CD4-positive, alpha-beta T cell (primary cell): ENCODE data around the gene PRKAG1. TPM values are rescaled to one million over a fixed set of nuclear protein-coding genes. Genes with fewer than 3 reads are reported as not detected.

Source experiments
- ATAC-seq: fragments of 200-7000 bp; cut with Tn5 transposase; one replicate; pipeline ENCODE4 v1.10.0; 2022; ENCODE audit warnings: mild to moderate bottlenecking; ENCODE audit not compliant: poor library complexity
- CTCF ChIA-PET: fragments of 350-600 bp; sonication (Branson Sonifier 250); formaldehyde crosslinking; loops from one replicate; lab custom pipeline; 2021; ENCODE audit warnings: antibody characterized with exemption, inconsistent platforms; lab: Charles Lee
- POLR2A ChIA-PET: fragments of 350-600 bp; sonication (Branson Sonifier 250); formaldehyde crosslinking; loops from one replicate; lab custom pipeline; 2021; ENCODE audit warnings: antibody characterized with exemption, inconsistent platforms; lab: Charles Lee
- DNase-seq, 14 experiments: peaks; one replicate each; pipeline ENCODE4 v3.0.0-alpha.2; 2013 to 2020; ENCODE audit warnings: mixed read lengths in 2 of 14
- H3K27ac ChIP-seq, 2 donors: one replicate each; pipeline versions ENCODE4 v1.5.1 to v1.7.0; 2013; ENCODE audit warnings: low read length in 2 of 2, low read depth in 1 of 2, mild to moderate bottlenecking in 1 of 2
- H3K27me3 ChIP-seq, 2 experiments: 1 replicate in 1 of 2; 2 replicates in 1 of 2; pipeline versions ENCODE4 v1.6.1 to v1.7.0; 2013; ENCODE audit warnings: low read length in 2 of 2, control low read depth in 1 of 2, mild to moderate bottlenecking in 1 of 2, moderate library complexity in 1 of 2; ENCODE audit not compliant: insufficient read depth in 2 of 2, control insufficient read depth in 1 of 2
- H3K36me3 ChIP-seq: one replicate; pipeline ENCODE4 v1.6.1; 2013; ENCODE audit warnings: low read length, control low read depth; ENCODE audit not compliant: insufficient read depth
- H3K4me1 ChIP-seq: one replicate; pipeline ENCODE4 v1.6.1; 2013; ENCODE audit warnings: low read length, control low read depth; ENCODE audit not compliant: insufficient read depth
- H3K4me3 ChIP-seq: one replicate; pipeline ENCODE4 v1.5.1; 2013; ENCODE audit warnings: mild to moderate bottlenecking, low read length, moderate library complexity
- H3K9me3 ChIP-seq, 2 experiments: 1 replicate in 1 of 2; 2 replicates in 1 of 2; pipeline versions ENCODE4 v1.6.1 to v1.7.0; 2013; ENCODE audit warnings: low read length in 2 of 2, mild to moderate bottlenecking in 2 of 2, control low read depth in 1 of 2, moderate library complexity in 1 of 2; ENCODE audit not compliant: control insufficient read depth in 1 of 2, insufficient read depth in 1 of 2
- H3K27ac Mint-ChIP-seq: one replicate; pipeline ENCODE4 v1.8.0; 2020; ENCODE audit warnings: mixed read lengths
- H3K27me3 Mint-ChIP-seq: one replicate; pipeline ENCODE4 v1.8.0; 2021; ENCODE audit warnings: mixed read lengths
- H3K36me3 Mint-ChIP-seq: one replicate; pipeline ENCODE4 v1.8.0; 2021; ENCODE audit warnings: low read depth, mixed read lengths
- H3K4me1 Mint-ChIP-seq: one replicate; pipeline ENCODE4 v1.8.0; 2021; ENCODE audit warnings: low read depth, mixed read lengths
- H3K4me3 Mint-ChIP-seq: one replicate; pipeline ENCODE4 v1.8.0; 2020; ENCODE audit warnings: mild to moderate bottlenecking, mixed read lengths
- H3K9me3 Mint-ChIP-seq: one replicate; pipeline ENCODE4 v1.8.0; 2020; ENCODE audit warnings: mixed read lengths
- intact Hi-C, 2 experiments: fragments of 100-400 bp; cut with DNase I in 1 of 2; cut with micrococcal nuclease in 1 of 2; formaldehyde crosslinking; loops; one replicate each; pipeline versions ENCODE4 v1.15.1 to v1.9.0; 2023 to 2025; cut with DNase I, micrococcal nuclease
- total RNA-seq, 174 experiments: library from RNA in 2 of 174; stranded (reverse) in 2 of 174; gene quantifications; one replicate each; pipeline ENCODE4 v1.2.3 and lab custom pipeline; 2021 to 2026
- TF ChIP-seq, protein P1 (sequence below): fragments of 200-600 bp; IDR thresholded peaks from one replicate; pipeline ENCODE4 v1.8.0; 2022; ENCODE audit warnings: antibody characterized with exemption, mild to moderate bottlenecking

Gene PRKAG1
- total RNA-seq, 2 experiments from 2014 or later = 34.6 to 38.2 TPM

DNA sequence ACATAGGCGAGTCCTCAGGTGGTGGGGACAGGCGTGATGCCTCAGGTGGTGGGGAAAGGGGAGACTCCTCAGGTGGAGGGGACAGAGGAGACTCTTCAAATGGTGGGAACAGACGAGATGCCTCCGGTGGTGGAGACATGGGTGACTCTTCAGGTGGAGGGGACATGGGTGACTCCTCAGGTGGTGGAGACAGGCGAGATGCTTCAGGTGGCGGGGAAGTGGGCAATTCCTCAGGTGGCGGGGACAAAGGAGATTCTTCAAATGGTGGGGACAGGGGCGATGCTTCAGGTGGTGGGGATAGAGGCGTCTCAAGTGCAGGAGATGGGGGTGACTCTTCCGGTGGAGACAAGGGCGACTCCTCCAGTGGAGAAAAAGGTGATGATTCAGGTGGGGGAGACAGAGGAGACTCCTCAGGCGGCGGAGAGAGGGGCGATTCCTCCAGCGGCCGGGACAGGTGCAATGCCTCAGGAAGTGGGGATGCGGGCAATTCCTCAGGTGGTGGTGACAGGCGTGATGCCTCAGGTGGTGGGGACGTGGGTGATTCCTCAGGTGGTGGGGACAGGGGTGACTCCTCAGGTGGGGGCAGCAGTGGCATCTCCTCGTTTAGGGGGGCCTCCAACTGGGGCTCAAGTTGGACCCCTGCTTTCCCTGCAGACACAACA, 33.3 kb upstream of the PRKAG1 start:
- peaks cover 30% of the 10 kb centered on the region for H3K4me1 Mint-ChIP-seq
- no peaks in the 10 kb centered on the region for H3K27me3 ChIP-seq

DNA sequence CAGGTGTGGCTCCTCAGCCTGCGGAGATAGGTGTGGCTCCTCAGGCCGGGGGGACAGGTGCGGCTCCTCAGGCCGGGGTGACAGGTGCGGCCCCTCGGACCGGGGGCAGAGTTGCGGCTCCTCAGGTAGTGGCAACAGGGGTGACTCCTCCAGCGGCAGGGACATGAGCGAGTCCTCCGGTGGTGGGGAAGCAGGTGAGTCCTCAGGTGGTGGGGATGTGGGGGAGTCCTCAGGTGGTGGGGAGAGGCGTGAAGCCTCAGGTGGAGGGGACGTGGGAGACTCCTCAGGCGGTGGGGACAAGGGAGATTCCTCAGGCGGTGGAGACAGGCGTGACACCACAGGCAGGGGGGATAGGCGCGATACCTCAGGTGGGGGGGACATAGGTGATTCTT, 32.8 kb upstream of the PRKAG1 start:
- no peak for ATAC-seq
- no peaks in the 10 kb centered on the region for H3K9me3 ChIP-seq
- Mint-ChIP-seq H3K4me3 (no peak overlapping the region), H3K4me1 (peaks cover 25% of the 10 kb centered on the region), H3K27ac (no peak overlapping the region), H3K9me3 (no peaks in the 10 kb centered on the region), H3K27me3 (no peaks in the 10 kb centered on the region), H3K36me3 (peaks cover 95% of the 10 kb centered on the region)
- H3K4me1 ChIP-seq = peaks cover 27% of the 10 kb centered on the region
- no peak overlapping the region for H3K4me3 ChIP-seq
- ChIA-PET CTCF (no interaction called here), POLR2A (no interaction called here)
- H3K27me3 ChIP-seq = no peaks in the 10 kb centered on the region
- intact Hi-C loops = no loop called here
- H3K36me3 ChIP-seq = peaks cover 88% of the 10 kb centered on the region
- no peak overlapping the region for H3K27ac ChIP-seq
- DNase-seq = no peak
- TF ChIP-seq, protein P1, sequence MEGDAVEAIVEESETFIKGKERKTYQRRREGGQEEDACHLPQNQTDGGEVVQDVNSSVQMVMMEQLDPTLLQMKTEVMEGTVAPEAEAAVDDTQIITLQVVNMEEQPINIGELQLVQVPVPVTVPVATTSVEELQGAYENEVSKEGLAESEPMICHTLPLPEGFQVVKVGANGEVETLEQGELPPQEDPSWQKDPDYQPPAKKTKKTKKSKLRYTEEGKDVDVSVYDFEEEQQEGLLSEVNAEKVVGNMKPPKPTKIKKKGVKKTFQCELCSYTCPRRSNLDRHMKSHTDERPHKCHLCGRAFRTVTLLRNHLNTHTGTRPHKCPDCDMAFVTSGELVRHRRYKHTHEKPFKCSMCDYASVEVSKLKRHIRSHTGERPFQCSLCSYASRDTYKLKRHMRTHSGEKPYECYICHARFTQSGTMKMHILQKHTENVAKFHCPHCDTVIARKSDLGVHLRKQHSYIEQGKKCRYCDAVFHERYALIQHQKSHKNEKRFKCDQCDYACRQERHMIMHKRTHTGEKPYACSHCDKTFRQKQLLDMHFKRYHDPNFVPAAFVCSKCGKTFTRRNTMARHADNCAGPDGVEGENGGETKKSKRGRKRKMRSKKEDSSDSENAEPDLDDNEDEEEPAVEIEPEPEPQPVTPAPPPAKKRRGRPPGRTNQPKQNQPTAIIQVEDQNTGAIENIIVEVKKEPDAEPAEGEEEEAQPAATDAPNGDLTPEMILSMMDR = no peak

More for the DNA sequence above, 33.3 kb upstream of the PRKAG1 start:
- ChIA-PET CTCF (no interaction called here), POLR2A (no interaction called here)
- Histone ChIP-seq H3K4me1 (peaks cover 32% of the 10 kb centered on the region), H3K4me3 (no peak overlapping the region), H3K27ac (no peak overlapping the region), H3K36me3 (peaks cover 84% of the 10 kb centered on the region), H3K9me3 (no peaks in the 10 kb centered on the region)
- TF ChIP-seq, protein P1 = no peak
- no peak for DNase-seq
- intact Hi-C loops = no loop called here
- Mint-ChIP-seq H3K27me3 (no peaks in the 10 kb centered on the region), H3K4me3 (no peak overlapping the region), H3K9me3 (no peaks in the 10 kb centered on the region), H3K27ac (no peak overlapping the region), H3K36me3 (peaks cover 89% of the 10 kb centered on the region)
- no peak for ATAC-seq

DNA sequence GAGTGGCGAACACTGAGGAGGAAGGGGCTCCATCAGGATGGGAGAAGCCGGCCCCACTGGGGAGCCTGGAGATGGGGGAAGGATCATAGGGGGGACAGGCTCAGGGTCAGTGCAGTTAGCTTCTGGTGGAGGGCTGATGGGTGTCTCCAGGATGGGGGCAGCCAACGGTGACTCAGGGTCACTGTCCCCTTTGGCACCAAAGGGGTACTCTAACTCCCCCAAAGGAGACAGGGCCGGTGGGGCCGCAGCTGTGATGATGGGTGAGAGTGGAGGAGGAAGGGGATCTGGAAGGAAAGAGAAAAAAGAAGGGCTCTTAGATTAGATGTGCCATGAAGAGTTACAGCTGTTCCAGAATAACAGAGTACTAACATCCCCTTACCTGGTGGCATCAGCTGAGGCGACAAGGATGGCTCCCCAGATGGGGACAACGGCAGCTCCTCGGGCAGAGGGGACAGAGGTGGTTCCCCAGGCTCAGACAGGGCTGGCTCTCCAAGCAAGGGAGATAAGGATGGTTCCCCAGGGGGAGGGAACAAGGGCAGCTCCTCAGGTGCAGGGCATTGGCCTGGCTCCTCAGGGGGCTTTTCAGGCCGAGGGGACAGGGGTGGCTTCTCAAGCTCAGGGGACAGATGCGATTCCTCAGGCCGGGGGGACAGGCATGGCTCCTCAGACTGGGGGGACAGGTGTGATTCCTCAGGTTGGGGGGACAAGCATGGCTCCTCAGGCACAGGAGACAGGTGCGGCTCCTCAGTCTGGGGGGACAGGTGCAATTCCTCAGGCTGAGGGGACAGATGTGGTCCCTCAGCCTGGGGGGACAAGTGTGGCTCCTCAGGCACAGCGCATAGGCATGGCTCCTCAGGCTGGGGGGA, 32.2 kb upstream of the PRKAG1 start:
- POLR2A ChIA-PET = no interaction called here
- DNase-seq (no peak), ATAC-seq (no peak)

More for the DNA sequence above, 32.2 kb upstream of the PRKAG1 start:
- intact Hi-C loops = no loop called here
- Histone ChIP-seq H3K27ac (no peak overlapping the region), H3K4me3 (no peak overlapping the region), H3K4me1 (peaks cover 20% of the 10 kb centered on the region), H3K27me3 (no peaks in the 10 kb centered on the region), H3K36me3 (peaks cover 95% of the 10 kb centered on the region), H3K9me3 (no peaks in the 10 kb centered on the region)
- Mint-ChIP-seq H3K4me3 (no peak overlapping the region), H3K27ac (no peak overlapping the region), H3K27me3 (no peaks in the 10 kb centered on the region), H3K36me3 (peaks cover 97% of the 10 kb centered on the region), H3K4me1 (peaks cover 18% of the 10 kb centered on the region), H3K9me3 (no peaks in the 10 kb centered on the region)
- TF ChIP-seq, protein P1 = no peak
- CTCF ChIA-PET = interaction anchor here (0.9 kb wide), 1 partner anchor 160 kb away, joined by 3 read pairs; no protein-coding TSS in a partner anchor
